Erythroblast (primary cell): ENCODE data around the gene PLCH2.

Experiments
- GATA1 ChIP-seq: IDR thresholded peaks from 2 replicates; pipeline ENCODE4 v1.6.1; 2011; ENCODE audit warnings: low read depth, mild to moderate bottlenecking, control low read depth, low read length, moderate library complexity
- POLR2A ChIP-seq: IDR thresholded peaks from 2 replicates; pipeline ENCODE4 v1.6.1; 2011; ENCODE audit warnings: mild to moderate bottlenecking, low read length

- TF ChIP-seq POLR2A (no peak), GATA1 (no peak)
These were observed 28.6 kb upstream of the PLCH2 start for GRCh38 chr1:2447276-2448097.
